NCI-H82 treated with DMSO at 0.1 percent for 48 hours (cell line): Measurements from ENCODE around the gene TACR2.

Experiments used
- DNase-seq: peaks from one replicate; lab custom pipeline; 2025; ENCODE audit not compliant: unreplicated experiment; lab: John Stamatoyannopoulos, UW

Gene TACR2

DNA sequence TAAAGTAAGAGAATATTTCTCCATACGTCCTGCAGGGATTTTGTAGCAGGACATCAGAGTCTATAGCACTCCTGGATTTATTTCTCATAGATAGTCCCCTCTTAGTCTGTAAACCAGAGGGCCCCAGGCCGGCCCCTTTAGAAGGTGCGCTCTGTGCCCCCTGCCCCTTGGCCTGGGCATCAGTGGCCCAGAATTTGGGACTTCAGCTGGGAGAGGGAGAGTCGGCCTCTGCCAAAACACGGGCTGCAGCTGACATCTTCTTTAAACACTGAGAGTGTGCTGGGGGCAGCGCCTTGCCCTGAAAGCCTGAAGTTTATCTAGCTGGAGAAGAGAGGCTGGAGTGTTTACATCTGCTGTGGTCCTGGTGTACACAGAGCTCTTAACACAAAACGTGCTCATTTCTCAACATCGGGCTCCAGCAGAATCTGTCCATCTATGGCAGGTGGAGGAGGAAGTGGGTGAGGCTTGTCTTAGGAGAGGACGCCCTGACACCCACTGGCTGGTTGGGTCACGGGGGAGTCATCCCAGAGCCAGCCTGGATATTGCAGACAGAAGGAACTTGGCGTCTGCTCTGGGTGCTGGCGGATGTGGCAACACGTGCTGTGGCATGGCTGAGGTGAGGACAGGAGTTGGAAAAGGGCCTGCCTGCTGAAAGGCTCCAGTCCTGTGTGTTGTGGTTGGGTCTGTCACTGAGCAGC lies 5.0 kb upstream of the TACR2 start:
- no peak for DNase-seq

DNA sequence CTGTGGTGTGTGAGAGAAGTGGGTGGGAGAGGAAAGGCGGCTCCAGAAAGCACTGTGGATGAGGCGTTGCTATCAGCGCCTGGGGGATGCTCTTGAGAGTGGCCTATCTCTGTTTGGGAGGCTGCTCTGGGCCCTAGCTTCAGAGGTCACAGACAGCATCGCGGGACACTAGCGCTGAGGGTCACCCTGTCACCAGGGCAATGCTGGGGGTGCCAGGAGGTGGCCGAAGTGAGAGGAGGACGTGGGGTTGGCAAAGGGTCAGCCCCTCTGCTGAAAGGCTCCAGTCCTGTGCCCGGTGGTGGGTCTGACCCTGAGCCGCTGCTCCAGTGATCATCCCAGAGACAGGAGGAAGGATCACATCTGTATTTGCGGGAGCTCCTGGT lies 3.0 kb upstream of the TACR2 start:
- DNase-seq, result no peak

DNA sequence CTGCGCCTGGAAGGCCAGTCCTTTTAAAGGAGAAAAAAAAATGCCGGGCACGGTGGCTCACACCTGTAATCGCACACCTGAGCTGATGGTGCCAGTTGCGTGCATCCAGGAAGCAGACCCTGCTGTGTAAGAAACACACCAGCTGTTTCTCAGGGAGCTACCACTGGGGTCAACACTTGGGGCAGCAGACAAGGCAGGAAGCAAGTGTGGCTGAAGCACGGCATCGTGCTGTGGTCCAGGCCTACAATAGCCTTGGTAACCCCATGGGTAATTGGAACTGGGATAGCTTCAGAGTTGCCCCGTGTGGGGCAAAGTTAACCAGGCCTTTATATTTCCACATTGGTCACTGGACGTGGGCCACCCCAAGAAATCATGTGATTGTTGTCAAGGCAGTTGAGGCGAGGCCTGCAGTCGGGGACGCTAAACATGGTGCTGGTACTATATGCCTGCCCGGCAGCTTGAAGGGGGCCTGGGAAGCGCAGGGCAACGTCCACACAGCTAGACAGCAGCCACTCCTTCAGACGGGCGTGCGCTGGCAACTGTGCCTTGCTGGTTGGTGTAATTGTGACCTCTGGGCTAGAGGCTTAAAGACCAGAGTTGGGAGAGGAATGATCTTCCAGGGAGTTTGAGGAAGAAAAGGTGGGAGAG lies 2.5 kb upstream of the TACR2 start:
- DNase-seq, result no peak

DNA sequence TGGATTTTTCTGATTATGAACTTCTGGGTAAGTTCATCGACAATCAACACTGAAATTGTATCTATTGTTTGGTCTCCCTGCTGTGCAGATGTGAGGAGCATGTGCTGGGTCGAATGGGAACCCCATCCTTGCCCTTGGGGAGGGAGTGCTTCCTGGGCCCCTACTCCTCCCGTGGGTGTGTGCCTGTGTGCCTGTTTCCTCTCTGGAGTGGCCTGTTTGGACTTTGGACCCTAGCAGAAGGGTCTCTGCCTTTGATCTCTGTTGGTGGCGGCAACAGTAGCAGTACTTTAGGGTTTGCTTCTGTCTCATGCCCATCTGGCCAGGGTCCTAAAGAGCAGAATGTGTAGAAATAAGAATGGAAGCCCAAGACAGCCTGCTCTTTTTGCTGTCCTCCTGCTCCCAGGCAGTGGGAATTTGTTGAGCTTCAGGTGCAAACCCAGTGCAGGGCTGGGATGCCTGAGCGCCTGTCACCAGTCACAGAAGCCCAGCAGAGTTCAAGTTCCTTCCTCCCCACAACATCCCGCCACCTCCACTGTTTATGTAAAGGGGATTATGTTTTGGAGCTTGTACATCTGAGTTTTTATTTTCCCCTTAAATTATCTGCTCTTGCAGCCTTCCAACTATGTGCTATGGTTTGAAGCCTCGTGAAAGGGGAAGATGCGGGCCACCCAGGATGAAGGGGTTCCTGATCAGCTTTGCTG lies 1.5 kb upstream of the TACR2 start:
- DNase-seq, result no peak

DNA sequence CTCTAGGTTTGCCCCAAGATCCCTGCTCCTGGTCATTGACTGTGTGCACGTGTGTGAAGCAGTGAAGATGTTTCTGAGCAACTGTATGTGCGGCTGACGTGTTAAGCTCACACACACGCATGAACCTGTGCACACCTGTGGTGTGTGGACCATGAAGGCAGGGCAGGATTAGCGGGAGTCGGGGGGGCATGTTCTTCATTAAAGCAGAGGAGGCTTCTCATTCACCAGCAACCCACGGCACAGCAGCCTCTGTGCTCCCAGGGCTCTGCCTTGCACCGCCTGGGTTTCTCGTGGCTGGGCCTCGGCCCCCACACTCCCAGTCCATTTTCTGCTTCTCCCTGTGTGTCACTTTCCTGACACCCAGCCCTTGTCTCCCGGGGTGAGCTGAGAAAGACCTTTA lies 824 bp upstream of the TACR2 start:
- no peak for DNase-seq

DNA sequence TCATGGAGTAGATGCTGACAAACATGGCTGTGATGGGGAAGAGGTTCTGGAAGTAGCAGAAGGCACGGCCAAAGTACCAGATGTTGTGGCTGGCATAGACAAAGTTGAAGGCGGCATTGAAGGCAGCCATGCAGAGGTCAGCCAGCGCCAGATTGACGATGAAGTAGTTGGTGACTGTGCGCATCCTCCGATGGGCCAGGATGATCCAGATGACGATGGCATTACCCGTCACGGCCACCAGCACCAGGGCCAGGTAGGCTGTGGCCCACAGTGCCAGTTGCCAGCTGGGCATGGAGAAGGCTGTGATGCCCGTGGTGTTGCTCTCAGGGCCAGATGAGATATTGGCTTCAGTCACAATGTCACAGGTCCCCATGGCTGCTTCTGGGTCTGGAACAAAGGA lies 767 bp downstream of the TACR2 start:
- DNase-seq, result no peak

DNA sequence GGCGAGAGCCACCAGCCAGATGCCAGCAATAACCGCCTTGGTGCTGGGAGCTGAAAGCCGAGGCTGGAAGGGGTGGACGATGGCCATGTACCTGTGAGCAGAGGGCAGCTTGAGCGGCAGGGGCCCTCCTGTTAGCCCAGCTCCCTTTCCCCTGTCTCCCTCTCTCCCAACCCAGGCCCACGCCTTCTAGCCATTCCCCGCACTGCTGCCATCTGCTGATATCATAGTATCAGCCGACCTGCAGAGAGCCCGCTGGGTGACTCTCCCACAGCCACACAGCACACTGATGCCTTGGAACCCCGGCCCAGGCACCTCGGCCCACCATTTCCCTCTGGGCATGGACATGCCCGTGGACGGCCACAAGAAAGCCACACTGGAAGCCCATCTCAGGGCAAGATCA lies 1.7 kb downstream of the TACR2 start:
- DNase-seq, result no peak

DNA sequence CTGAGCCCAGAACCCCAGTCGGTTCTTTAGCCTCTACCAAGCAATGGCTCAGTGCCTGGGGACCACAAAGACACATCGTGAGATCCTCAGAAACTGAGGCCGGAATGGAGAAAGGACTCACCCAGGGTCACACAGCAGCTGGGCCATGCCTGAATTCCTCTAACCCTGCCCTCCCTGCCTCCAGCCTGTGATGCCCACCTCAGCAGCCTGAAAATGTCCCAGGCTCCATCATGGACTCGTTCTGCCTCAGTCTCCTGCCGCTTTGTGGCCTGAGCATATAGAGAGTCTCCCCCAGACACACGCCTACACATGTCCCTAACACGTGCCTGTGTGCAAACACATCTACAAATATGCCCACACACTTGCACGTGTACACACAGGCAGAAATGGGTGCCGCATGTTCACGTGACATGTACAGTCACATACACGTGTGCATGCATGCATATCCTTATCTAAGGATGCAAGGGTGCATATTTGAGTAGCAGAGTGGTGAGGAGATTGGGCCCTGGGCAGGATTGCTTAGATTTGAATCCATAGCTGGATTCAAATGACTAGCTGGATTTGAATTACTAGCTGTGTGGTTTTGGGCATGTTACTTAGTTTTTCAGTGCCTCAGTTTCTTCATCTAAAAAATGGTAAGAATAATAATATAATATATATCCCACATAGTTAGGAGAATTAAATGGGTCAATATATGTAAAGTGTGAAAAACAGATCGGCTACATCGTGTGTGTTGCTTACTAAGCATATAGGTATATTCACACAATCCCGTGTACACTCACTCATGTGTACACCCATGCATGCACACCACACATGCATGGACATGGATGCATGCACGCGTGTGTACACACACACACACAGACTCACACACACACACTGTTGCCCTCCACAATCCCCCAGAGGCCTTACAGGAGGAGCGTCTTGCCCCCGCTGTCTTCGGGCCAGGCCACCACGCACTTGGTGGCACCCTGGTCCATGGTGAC lies 2.4 kb downstream of the TACR2 start:
- DNase-seq, result no peak

DNA sequence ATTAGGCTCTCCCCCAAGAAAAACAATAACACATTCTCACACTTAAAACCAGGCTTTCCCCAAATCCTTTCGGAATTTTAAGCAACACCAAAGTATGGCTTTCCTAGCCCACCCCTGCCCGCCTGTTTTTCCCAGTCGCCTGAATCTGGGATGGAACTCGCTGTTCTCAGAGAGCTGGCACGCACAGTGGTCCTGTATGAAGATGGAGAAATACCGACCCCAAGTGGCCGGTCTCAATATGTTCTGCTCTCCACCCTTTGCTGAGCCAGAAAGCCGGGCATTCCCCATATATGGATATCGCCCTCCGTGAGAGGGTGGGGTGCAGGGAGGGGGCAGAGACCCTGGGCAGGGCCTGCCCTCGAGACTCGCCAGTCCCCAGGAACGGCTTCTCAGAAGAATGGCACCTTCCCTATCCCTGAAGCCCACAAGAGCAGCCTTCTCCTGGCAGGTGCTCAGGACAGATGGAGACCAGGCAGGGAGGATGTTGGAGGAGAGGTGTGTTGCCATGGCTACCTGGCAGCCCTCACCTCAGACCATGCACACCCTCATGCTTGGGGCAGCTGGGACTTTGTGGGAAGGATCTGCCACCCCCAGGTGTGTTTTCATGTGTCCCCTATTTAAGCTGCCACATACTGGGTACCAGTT lies 3.4 kb downstream of the TACR2 start:
- DNase-seq, result peak; percentile 32

DNA sequence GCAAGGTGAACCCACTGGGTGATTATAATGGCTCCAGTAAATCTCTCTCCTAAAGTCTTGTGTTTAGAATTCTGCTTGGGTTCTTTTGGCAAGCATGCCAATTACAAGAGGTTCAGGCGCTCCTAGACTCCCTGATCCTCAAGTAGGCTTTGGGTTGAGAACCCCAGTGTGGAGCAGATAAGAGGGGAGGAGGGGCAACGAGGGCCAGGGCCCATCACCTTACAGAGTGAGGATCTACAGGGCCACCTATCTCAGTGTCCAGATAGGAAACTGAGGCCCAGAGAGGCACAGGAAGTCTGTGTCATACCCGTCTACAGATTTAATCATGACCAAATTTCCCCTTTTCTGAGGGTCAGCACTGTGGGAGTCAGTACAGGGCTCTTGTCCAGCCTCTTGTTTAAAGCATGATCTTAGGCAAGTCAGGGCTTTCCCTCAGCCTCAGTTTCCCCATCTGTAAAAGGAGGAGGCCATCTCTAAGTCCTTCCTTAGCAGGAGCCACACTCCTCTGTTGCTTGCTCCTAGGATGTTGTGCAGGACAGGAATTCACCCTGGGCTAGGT lies 4.4 kb downstream of the TACR2 start:
- DNase-seq, result no peak

DNA sequence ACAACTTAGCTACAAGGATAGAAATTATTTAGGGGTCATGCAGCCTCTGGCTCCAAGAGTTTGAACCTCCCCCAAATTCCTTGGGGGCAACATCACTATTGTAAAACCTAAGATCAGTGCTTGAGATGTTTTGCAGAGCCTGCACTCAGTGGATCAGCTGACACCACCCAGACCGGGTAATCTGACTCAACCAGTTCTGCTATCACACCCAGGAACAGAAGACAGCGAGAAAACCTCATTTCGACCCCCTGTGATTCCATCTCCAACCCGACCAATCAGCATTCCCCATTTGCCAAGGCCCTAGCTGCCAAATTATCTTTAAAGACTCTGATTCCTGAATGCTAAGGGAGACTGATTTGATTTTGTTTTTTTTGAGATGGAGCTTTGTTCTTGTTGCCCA lies 5.2 kb downstream of the TACR2 start:
- no peak for DNase-seq

DNA sequence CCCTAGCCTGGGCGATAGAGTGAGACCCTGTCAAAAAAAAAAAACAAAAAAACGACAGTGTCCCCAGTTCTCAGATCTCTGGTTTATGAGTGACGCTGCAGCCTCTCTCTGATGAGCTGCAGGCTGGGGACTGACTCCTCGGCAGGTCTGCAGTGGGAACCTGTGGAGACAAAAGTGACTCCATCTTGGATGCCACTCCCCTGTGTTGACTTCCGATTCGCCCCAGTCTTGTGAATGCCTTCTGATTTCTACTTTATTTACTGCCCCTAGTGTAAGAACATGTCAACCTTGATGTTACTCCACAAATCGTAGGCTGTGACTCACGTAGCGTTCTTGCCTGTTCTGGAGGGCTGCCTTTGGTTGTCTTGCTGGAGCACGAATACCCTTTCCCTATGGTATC lies 6.2 kb downstream of the TACR2 start:
- DNase-seq, result no peak

DNA sequence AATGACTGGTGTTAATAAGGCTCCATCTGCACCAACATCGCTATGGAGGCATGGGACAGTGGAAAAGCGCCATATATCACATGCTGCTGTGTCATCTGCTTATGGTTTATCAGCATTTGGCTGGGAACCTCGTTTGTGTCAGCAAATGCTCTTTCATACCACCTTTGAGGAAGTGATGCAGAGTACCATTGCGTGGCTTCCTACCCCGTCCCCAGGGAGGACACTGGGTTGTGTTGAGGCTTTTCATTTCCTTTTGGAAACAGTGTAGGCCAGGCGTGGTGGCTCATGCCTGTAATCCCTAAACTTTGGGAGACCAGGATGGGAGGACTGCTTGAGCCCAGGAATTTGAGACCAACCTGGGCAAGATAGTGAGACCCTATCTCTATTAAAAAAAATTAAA lies 6.8 kb downstream of the TACR2 start:
- no peak for DNase-seq

DNA sequence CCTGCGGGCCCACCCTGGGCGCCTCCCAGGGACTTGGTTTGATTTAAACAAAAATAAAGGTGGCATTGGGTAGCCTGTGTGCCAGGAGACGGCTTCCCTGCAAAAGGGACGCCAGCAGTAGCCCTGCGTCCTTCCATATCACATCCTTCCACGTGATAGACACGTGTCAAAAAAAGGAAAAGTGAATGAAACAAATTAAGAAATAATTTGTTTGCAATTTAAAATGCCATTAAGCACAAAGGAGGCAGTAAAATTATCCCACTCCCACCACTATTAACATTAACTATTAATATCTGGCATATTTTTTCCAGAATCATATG lies 7.6 kb downstream of the TACR2 start:
- no peak for DNase-seq

DNA sequence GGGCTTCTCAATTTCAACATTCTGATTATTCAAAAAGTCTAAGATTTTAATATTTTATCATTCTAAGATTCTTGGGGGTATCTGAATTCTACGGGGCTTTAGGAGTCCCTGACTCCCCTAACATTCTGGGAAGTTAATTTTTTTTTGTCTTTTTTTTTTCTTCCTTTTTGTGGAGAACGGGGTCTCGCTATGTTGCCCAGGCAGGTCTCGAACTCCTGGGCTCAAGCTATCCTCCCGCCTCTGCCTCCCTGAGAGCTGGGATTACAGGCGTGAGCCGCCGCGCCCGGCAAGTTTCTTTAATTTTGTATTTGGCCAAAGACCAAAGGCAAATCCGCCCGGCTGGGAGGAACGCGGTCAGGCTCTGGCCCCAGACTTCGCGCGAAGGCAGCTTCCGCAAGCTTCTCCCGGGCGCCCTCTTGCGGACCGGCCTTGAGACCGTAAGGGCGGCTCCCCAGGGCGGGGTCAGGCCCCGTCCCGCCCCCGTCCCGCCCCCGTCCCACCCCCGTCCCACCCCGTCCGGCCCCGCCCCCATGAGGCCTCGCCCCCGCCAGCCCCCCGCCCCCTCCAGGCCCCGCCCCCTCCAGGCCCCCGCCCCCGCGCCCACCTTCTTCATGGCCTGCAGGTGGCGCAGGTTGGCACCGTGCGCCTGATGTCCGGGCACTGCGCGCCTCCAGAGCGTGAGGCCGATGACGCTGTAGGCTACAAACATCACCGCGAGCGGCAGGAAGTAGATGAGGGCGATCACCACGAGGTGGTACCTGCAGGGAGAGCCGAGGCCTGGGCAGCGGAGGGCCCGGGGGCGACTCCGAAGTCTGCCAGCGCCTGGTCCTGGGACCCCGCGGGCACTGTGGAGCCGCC lies 8.2 kb downstream of the TACR2 start:
- peak; percentile 52 for DNase-seq

DNA sequence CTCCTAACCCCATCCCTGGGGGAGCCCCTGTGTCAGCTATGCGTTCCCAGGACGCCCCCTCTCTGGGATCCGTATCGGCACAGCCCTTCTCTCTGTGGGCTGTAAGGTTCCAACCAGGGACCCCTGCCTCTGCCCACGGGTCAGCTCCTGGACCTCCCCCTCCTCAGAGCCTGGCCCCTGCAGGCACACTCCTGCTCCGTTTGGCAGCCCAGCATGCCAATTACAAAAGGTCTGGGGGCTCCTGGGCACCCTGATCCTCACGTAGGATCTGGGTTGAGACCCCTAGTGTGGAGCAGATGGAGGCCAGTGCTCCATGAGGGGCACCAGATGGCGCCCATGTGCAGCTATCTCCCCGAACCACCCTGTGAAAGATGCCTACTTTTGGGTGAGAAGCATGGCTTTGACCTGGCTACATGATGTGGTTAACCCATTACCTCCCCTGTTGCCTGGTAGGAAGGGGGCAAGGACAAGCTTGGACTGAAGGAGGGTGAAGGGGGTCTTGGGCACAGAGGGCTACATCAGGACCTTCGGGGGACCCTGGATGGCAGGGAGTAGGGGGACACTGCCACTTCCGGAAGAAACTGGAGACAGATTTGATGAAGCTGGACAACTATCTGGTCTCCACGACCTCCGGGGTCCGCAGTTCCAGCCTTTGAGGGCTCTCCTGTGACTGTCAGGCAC lies 9.0 kb downstream of the TACR2 start:
- DNase-seq, result no peak

DNA sequence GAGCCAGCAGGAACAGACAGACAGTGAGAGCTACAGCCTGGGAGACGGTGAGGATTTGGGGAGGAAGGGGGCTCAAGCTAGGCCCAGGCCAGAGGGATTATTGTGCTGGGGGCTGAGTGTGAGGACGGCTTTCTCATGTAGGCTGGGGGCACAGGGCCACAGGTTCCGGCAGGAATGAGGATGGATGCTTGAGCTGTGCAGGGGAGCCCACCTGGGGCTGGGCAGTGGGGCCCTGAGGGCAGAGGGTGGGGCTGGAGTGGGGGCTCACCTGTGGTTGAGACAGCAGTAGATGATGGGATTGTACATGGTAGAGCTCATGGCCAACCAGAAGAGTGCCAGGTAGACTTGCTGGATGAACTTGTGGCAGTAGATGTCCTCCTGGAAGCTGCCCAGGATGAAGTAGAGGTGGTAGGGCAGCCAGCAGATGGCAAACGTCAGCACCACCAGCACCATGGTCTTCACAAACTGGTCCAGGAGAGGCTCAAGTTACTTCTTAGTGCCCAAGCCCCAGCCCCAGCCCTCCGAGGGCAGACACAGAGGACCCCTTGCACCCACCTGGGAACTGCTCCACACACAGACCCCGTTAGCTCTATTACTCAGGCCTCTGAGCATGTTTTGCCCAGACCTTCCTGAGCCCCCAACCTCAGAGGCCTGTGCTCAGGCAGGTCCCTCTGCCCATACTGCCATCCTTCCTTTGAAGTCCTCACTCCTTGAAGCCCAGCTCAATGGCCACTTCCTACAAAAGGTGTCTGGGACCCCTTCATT lies 9.7 kb downstream of the TACR2 start:
- DNase-seq, result no peak

DNA sequence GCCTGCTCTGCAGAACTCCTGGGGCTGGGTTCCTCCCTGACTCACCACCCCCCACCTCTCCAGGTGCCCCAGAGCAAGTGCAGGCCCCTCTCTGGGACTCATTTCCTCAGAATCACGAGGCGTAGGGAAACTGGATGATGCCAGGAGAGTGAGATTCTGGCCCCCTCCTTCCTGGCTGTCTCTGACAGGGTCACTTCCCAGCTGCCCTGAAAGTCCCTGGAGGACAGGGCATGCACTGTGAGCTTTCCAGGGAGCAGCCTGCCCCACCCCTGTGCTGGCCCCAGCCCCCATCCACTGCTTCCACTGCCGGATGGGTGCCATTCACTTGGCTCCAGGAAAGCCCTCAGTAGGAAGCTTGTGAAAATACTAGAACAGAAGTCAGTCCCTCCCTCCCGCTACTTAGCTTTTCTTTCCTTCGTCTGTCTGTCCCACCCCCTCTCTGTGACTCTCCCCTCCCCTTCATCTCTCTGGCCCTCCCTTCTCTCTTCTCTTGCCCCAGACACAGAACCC lies 10.4 kb downstream of the TACR2 start:
- DNase-seq, result no peak
